ENCODE measurements around the gene PRKAG2. TPM values are rescaled to one million over a fixed set of nuclear protein-coding genes. Genes with fewer than 3 reads are reported as not detected.

The PRKAG2 gene
- total RNA-seq, 1 donor from 2014 or later: 35.4 TPM

DNA sequence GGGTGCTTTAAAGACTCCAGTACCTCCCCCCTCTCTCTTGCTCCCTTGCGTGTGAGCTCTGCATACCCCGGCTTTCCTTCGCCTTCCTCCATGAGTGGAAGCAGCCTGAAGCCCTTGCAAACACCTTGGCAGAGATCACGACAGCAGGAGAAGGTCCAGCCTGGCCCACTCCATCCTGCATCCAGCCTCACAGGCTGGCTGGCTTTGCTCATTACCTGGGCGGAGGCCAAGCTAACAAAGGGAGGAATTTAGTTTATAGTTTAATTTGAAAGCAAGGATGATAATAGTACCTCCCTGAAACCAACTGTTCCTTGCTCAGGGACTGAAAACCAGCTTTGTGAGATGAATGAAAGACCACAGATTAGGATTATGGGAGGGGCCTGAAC is 99.4 kb downstream of the PRKAG2 start:
- Histone ChIP-seq H3K4me1 (peaks cover 1% of the 10 kb centered on the region), H3K27ac (no peak overlapping the region), H3K27me3 (ENCODE audit: low read depth) (no peaks in the 10 kb centered on the region), H3K9me3 (no peaks in the 10 kb centered on the region), H3K36me3 (peaks cover 9% of the 10 kb centered on the region), H3K4me3 (no peak overlapping the region)
- no peak for ATAC-seq
- TF ChIP-seq, protein P1, sequence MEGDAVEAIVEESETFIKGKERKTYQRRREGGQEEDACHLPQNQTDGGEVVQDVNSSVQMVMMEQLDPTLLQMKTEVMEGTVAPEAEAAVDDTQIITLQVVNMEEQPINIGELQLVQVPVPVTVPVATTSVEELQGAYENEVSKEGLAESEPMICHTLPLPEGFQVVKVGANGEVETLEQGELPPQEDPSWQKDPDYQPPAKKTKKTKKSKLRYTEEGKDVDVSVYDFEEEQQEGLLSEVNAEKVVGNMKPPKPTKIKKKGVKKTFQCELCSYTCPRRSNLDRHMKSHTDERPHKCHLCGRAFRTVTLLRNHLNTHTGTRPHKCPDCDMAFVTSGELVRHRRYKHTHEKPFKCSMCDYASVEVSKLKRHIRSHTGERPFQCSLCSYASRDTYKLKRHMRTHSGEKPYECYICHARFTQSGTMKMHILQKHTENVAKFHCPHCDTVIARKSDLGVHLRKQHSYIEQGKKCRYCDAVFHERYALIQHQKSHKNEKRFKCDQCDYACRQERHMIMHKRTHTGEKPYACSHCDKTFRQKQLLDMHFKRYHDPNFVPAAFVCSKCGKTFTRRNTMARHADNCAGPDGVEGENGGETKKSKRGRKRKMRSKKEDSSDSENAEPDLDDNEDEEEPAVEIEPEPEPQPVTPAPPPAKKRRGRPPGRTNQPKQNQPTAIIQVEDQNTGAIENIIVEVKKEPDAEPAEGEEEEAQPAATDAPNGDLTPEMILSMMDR (IDR thresholded peaks at IDR 0.05): no peak
- DNase-seq: no peak
- intact Hi-C loops (cut with DNase I): no loop called here

DNA sequence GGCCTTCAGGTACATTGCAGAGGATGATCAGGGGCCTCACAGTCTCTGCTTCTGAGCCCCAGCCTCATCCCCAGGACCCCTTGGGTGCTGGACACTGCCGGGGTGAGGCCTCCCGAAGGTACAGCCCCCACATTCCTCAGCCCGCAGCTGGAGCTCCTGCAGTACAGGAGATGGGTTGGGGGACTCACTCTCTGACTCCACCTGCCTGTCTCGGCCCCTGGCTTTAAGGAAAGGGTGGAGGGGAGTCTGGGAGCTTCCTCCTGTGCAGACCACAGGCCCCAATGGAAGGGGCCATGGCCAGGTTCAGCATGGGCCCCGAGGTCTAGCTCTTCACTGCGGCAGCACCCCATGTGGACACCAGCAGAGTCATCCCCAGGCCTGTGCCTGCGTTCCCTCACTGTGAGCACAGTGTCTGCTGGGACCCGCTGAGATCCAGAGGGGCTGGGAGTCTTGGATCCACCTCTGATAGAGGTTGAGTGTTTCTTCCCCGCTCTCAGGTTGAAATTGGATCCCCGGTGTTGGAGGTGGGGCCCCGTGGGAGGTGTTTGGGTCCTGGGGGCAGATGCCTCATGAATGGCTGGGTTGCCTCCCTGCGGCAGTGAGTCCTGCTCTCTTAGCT is 99.9 kb downstream of the PRKAG2 start:
- TF ChIP-seq, protein P1 (IDR thresholded peaks at IDR 0.05): no peak
- no peak overlapping the region for H3K4me3 ChIP-seq
- no peaks in the 10 kb centered on the region for H3K4me1 ChIP-seq
- intact Hi-C loops (cut with DNase I): no loop called here
- H3K9me3 ChIP-seq: no peaks in the 10 kb centered on the region
- H3K27me3 ChIP-seq (ENCODE audit: low read depth): no peaks in the 10 kb centered on the region
- DNase-seq (no peak), ATAC-seq (no peak)
- no peak overlapping the region for H3K27ac ChIP-seq
- peaks cover 9% of the 10 kb centered on the region for H3K36me3 ChIP-seq

DNA sequence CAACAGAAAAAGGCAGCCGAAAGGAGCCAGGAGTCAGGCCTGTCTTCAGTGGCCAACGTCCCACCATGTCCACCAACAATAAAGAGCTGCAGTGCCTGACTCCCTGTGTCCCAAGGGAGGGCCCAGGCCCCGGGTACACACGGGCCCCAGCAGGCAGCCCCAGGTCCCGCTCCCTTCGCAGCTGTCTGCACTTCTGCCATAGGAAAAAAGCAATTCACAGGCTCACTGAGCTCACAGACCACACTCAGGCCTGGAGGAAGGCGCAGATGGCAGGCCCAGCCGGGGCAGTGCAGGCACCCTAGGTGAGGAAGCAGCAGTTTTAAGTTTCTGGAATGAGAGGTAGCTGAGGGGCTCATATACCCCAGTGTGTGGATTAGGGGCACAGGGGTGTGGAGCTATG is 100.5 kb downstream of the PRKAG2 start:
- H3K36me3 ChIP-seq: peaks cover 9% of the 10 kb centered on the region
- intact Hi-C loops (cut with DNase I): no loop called here
- no peak for DNase-seq
- no peaks in the 10 kb centered on the region for H3K9me3 ChIP-seq
- H3K4me3 ChIP-seq: no peak overlapping the region
- ATAC-seq: no peak
- no peaks in the 10 kb centered on the region for H3K27me3 ChIP-seq (ENCODE audit: low read depth)
- no peaks in the 10 kb centered on the region for H3K4me1 ChIP-seq
- no peak overlapping the region for H3K27ac ChIP-seq
- TF ChIP-seq, protein P1 (IDR thresholded peaks at IDR 0.05): no peak

DNA sequence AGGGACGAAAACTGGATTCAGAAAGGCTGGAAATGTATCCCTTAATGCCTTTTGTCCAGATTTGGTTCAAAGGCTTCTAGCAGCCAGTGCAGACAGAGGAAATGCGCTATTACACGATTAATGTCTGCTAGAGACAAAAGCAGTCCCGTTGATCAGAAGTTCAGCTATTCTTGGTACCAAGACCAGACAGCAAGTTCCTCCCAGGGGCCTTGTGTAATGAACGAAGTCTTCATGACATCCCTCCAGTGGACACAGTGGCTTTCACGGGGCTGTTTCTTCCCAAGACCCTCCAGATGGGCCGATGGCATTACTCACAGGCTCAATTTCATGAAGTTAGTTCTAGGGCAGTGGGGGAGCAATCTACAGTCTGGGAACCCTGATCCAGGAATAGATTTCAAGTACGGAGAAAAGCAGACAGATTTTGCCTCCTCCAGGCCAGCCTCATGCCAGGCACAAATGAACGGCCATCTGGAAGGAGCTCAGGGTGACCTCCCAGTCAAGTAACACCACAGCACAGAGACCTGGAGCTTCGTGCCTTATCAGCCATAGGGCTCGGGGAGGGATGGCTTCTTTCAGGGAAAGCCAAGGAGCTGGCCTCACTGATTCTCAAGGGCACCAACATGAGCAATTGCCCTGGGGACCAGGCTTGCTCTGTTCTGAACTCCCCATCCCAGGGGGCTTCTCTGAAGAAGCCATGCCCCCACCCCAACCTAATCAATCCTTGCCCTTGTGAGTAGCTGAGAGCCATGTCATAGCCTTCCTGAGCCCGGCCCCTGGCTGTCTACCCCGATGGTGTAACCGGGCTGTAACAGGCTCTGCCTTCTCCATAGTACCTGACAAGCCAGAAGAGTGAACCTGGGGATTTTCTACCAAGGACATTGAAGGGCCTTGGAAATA is 101.1 kb downstream of the PRKAG2 start:
- H3K27me3 ChIP-seq (ENCODE audit: low read depth): no peaks in the 10 kb centered on the region
- ATAC-seq (no peak), DNase-seq (no peak)
- no peak overlapping the region for H3K4me3 ChIP-seq
- peaks cover 7% of the 10 kb centered on the region for H3K36me3 ChIP-seq
- H3K9me3 ChIP-seq: no peaks in the 10 kb centered on the region
- H3K27ac ChIP-seq: no peak overlapping the region
- no peaks in the 10 kb centered on the region for H3K4me1 ChIP-seq
- intact Hi-C loops (cut with DNase I): no loop called here
- TF ChIP-seq, protein P1 (IDR thresholded peaks at IDR 0.05): no peak

DNA sequence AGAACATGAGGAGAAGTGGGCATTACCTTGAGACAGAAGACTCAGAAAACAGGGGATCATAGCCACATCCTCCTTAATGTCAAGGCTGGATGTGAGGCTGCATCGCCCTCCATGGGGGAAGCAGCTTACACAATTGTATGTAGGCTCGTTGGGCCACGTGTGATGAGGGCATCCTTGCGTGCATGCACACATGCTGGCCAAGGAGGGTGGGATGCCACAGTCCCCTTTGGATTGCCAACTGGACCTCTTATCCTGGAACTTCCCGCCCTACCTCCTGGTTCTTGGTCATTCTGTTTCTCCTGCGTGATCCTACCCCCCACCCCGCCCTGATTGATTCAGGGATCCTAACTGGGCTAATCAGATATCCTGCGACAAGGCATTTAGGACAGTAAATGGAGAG is 102.0 kb downstream of the PRKAG2 start:
- Histone ChIP-seq H3K27me3 (ENCODE audit: low read depth) (no peaks in the 10 kb centered on the region), H3K9me3 (no peaks in the 10 kb centered on the region), H3K27ac (no peak overlapping the region), H3K4me3 (no peak overlapping the region), H3K36me3 (no peaks in the 10 kb centered on the region), H3K4me1 (no peaks in the 10 kb centered on the region)
- TF ChIP-seq, protein P1 (IDR thresholded peaks at IDR 0.05): no peak
- DNase-seq (no peak), ATAC-seq (no peak)
- intact Hi-C loops (cut with DNase I): no loop called here

Measured in lower lobe of right lung (tissue), 2 donors.